Measurements from ENCODE around the gene C19orf47. TPM values are rescaled to one million over a fixed set of nuclear protein-coding genes. Genes with fewer than 3 reads are reported as not detected.
A peak's percentile ranks its signal among the peaks of the same experiment; 100 is the strongest.

Gene C19orf47
- polyA plus RNA-seq, 1 donor from 2014 or later, result 22.8 TPM

- peak; percentile 73 for TF ChIP-seq MXI1 (conservative IDR thresholded peaks at IDR 0.05; ENCODE audit: poor library complexity, severe bottlenecking)
- TF ChIP-seq SMC3 (conservative IDR thresholded peaks at IDR 0.05; ENCODE audit: poor library complexity), result no peak
- peak; percentile 52 for TF ChIP-seq TAF1 (IDR thresholded peaks at IDR 0.05; ENCODE audit: low read depth)
- peak; percentile 61 for TF ChIP-seq POLR2AphosphoS5 (IDR thresholded peaks at IDR 0.05)
- H3K27me3 ChIP-seq (ENCODE audit: insufficient read depth, low read depth, low read length), result no peaks in the 10 kb centered on the region
- H4K20me1 ChIP-seq (ENCODE audit: insufficient read depth), result no peaks in the 10 kb centered on the region
- H3F3A ChIP-seq (ENCODE audit: insufficient read depth, low read length, poor library complexity, severe bottlenecking), result no peaks in the 10 kb centered on the region
- H3K4me3 ChIP-seq (ENCODE audit: low read length), result peak within 1 kb of the TSS; percentile 89
- peak within 1 kb of the TSS; percentile 74 for H3K4me2 ChIP-seq (ENCODE audit: low read length)
- H3K36me3 ChIP-seq (ENCODE audit: insufficient read depth, low read length), result no peaks in the 10 kb centered on the region
- H2AFZ ChIP-seq (ENCODE audit: low read depth, low read length), result peak within 1 kb of the TSS; percentile 67
- no peaks in the 10 kb centered on the region for H3K9me2 ChIP-seq (ENCODE audit: insufficient read depth, low read length)
- peaks cover 34% of the 10 kb centered on the region for H3K79me2 ChIP-seq (replicated peaks; ENCODE audit: insufficient read depth, low read length)
- peak within 1 kb of the TSS; percentile 94 for H3K9ac ChIP-seq (ENCODE audit: low read length)
- peak within 1 kb of the TSS; percentile 97 for H3K27ac ChIP-seq (ENCODE audit: low read length)
- no peaks in the 10 kb centered on the region for H3K9me3 ChIP-seq (ENCODE audit: low read length)
Measured at GRCh38 chr19:40284501-40285352, 63.5 kb downstream of the C19orf47 start, which contains the start of gene AKT2. Gene AKT2, minus strand, starts transcription at chr19:40285345. Its CDS starts 20,078 bp downstream, at chr19:40265267.

- Histone ChIP-seq H4K20me1 (ENCODE audit: insufficient read depth) (no peaks in the 10 kb centered on the region), H3K36me3 (ENCODE audit: insufficient read depth, low read length) (no peaks in the 10 kb centered on the region), H3K9me3 (ENCODE audit: low read length) (no peaks in the 10 kb centered on the region), H3F3A (ENCODE audit: insufficient read depth, low read length, poor library complexity, severe bottlenecking) (no peaks in the 10 kb centered on the region), H3K4me2 (ENCODE audit: low read length) (peak overlapping the region; percentile 74), H3K79me2 (replicated peaks; ENCODE audit: insufficient read depth, low read length) (peaks cover 34% of the 10 kb centered on the region), H3K9me2 (ENCODE audit: insufficient read depth, low read length) (no peaks in the 10 kb centered on the region), H3K9ac (ENCODE audit: low read length) (peak overlapping the region; percentile 94), H3K27ac (ENCODE audit: low read length) (peak overlapping the region; percentile 92), H2AFZ (ENCODE audit: low read depth, low read length) (peak overlapping the region; percentile 24), H3K27me3 (ENCODE audit: insufficient read depth, low read depth, low read length) (no peaks in the 10 kb centered on the region), H3K4me3 (ENCODE audit: low read length) (peak overlapping the region; percentile 89)
- TF ChIP-seq SMC3 (conservative IDR thresholded peaks at IDR 0.05; ENCODE audit: poor library complexity), result no peak
- TF ChIP-seq MXI1 (conservative IDR thresholded peaks at IDR 0.05; ENCODE audit: poor library complexity, severe bottlenecking), result no peak
- TF ChIP-seq REST (IDR thresholded peaks at IDR 0.05; ENCODE audit: borderline replicate concordance), result no peak
- TF ChIP-seq POLR2AphosphoS5 (IDR thresholded peaks at IDR 0.05), result no peak
Measured at GRCh38 chr19:40284251-40284500, 64.0 kb downstream of the C19orf47 start.

- H3K36me3 ChIP-seq (ENCODE audit: insufficient read depth, low read length), result no peaks in the 10 kb centered on the region
- no peaks in the 10 kb centered on the region for H3K9me3 ChIP-seq (ENCODE audit: low read length)
- peaks cover 37% of the 10 kb centered on the region for H3K79me2 ChIP-seq (replicated peaks; ENCODE audit: insufficient read depth, low read length)
- H3K27ac ChIP-seq (ENCODE audit: low read length), result peak overlapping the region; percentile 92
- no peak for TF ChIP-seq RAD21 (conservative IDR thresholded peaks at IDR 0.05)
- no peaks in the 10 kb centered on the region for H3K9me2 ChIP-seq (ENCODE audit: insufficient read depth, low read length)
- no peak overlapping the region for H2AFZ ChIP-seq (ENCODE audit: low read depth, low read length)
- no peaks in the 10 kb centered on the region for H3K27me3 ChIP-seq (ENCODE audit: insufficient read depth, low read depth, low read length)
- H3K9ac ChIP-seq (ENCODE audit: low read length), result peak overlapping the region; percentile 94
- H3K4me2 ChIP-seq (ENCODE audit: low read length), result peak overlapping the region; percentile 74
- H3F3A ChIP-seq (ENCODE audit: insufficient read depth, low read length, poor library complexity, severe bottlenecking), result no peaks in the 10 kb centered on the region
- peak overlapping the region; percentile 89 for H3K4me3 ChIP-seq (ENCODE audit: low read length)
- H4K20me1 ChIP-seq (ENCODE audit: insufficient read depth), result no peaks in the 10 kb centered on the region
Measured at GRCh38 chr19:40283414-40284250, 64.6 kb downstream of the C19orf47 start.

Measured in neural cell (in vitro differentiated cells).